Measurements from ENCODE around the gene HPD.

The HPD gene

DNA sequence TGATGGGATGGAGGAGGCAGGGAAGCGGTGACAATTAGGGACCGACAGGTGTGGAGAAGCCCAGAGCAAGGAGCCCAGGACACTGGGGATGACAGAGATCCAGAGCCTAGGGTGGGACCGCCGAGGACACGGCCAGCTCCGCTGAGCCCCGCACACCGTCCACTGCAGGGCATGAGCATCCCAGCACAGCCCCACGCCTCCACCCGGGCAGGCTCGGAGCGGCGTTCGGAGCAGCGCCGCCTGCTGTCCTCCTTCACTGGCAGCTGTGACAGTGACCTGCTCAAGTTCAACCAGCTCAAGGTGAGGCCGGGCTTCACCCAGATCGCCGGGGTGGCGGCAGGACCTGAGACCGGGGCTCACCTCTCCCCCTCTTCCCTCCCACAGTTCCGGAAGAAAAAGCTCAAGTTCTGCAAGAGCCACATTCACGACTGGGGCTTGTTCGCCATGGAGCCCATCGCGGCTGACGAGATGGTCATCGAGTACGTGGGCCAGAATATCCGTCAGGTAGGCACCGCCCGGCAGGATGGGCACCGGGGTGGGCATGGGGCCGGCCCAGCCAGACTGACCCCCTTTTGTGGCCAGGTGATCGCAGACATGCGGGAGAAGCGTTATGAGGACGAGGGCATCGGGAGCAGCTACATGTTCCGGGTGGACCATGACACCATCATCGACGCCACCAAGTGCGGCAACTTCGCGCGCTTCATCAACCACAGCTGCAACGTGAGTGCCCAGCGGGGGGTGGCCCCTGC lies 31.1 kb downstream of the HPD start:
- DNase-seq: no peak

DNA sequence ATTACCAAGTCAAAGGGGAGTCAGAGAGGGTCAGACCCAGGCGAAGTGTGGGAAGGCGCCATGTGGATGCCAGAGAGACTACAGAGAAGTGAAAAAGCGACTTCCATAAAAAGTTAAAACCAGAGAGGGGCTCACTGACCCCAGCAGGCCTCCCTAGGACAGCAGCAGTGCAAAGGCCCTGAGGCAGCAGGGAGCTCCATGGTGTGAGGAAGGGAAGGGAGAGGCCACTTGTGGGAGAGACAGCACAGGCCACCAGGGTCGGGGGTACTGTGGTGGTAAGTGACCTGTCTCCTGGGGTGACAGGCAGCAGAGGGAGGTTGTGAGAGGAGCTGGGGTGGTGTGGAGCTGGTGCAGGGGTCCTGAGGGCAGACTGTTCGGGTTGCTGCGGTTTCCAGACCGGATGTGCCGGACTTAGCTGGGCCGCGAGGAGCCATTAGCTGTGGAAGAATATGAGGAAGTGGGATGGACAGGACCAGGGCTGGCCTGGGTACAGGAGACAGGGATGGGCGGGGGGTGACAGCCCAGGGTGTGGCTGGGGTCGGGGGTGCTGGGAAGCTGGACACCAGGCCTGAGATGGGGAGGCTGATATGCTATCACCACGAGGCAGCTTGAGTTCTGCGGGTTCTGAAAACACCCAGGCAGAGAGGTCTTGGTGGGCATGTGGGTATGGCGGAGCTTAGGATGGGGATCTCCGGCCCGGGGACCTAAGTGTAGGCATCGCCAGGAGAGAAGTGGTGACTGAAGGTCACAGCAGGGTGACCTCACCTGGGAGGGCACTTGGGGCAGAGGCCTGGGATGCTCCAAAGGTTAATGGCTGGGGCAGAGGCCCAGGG lies 32.1 kb downstream of the HPD start:
- DNase-seq: no peak

- DNase-seq: no peak
Measured at GRCh38 chr12:121825041-121825523, 33.6 kb downstream of the HPD start.

DNA sequence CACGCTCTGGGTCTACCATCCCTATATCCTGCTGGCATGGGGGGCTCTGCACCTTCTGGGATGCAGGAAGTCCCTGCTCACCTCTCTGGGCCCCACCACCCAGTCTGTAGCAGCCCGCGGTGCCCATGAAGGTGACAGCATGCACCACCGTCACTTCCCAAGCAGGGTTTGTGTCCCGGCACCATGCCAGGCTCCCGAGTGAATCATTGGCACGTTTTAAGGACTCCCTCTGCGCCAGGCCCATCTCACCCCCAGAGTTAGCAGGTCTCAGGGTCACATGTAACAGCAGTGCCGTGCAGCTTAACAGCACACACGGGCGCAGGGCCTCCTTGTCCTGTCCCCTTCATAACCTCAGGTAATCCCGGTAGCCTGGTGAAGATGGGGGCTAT lies 34.9 kb downstream of the HPD start:
- no peak for DNase-seq

- DNase-seq: no peak
Measured at GRCh38 chr12:121823101-121823726, 35.4 kb downstream of the HPD start.

DNA sequence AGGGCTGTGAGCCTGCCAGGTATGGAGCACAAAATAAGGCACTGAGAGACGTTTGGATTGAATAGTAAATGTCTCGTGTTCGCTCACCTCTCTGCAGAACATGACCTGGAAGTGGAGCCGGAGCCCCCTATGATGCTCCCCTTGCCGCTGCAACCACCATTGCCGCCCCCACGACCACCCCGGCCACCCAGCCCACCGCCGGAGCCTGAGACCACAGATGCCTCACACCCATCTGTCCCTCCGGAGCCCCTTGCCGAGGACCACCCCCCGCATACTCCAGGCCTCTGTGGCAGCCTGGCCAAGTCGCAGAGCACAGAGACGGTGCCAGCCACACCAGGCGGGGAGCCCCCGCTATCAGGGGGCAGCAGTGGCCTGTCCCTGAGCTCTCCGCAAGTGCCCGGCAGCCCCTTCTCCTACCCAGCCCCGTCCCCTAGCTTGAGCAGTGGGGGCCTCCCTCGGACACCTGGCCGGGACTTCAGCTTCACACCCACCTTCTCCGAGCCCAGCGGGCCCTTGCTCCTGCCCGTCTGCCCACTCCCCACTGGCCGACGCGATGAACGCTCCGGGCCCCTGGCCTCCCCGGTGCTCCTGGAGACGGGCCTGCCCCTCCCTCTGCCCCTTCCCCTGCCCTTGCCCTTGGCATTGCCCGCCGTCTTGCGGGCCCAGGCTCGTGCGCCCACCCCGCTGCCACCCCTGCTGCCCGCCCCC lies 36.1 kb downstream of the HPD start:
- DNase-seq: no peak

DNA sequence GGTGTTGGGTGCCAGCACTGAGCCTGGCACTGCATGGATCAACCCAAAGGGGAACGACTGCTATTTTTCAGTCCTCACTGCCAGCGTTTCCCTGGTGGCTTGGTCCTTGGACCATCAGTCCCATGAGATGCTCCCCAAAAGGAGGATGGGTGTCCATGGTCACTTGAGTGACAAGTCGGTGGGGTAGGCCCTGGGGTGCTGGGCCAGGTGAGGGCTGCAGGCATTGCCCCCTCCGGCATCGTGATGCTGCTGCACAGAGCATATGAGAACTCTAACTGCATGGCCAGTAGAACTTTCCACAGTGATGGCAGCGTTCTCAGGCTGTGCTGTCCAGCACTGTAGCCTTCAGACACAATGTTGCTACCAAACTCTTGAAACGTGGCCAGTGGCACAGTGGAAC lies 38.6 kb downstream of the HPD start:
- no peak for DNase-seq

DNA sequence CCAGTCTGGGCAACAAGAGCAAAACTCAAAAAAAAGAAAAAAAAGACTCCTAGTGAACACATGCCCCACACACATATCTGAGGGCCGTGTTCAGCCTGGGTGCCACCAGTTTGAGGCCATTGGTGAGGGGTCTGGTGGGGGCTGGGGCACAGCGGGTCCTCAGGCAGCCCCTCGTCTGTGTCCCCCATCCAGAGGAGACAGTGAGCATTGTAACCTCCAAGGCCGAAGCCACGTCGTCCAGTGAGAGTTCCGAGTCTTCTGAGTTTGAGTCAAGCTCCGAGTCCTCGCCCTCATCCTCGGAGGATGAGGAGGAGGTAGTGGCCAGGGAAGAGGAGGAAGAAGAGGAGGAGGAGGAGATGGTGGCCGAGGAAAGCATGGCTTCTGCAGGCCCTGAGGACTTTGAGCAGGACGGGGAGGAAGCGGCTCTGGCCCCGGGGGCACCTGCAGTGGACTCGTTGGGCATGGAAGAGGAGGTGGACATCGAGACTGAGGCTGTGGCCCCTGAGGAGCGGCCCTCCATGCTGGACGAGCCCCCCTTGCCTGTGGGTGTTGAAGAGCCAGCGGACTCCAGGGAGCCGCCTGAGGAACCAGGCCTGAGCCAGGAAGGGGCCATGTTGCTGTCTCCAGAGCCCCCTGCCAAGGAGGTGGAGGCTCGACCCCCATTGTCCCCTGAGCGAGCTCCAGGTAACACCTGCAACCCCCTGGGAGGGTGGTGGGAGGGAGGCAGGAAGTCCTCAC lies 39.3 kb downstream of the HPD start:
- no peak for DNase-seq

DNA sequence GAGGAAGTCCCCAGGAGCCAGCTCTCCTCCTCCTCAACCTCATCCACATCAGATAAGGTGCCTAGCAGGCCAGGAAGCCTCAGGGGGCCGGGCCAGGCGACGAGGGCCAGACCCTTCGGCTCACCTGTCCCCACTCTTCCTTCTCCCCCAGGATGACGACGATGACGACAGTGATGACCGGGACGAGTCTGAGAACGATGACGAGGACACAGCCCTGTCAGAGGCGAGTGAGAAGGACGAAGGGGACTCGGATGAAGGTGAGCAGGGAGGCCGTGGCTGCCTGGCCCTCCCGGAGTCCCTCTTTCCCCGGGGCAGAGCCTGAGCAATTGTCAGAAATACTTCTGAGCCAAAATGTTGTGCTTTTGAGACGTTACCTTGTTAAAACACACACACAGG lies 41.0 kb downstream of the HPD start:
- no peak for DNase-seq

- DNase-seq: no peak
Measured at GRCh38 chr12:121816925-121817647, 41.6 kb downstream of the HPD start.

- DNase-seq: no peak
Measured at GRCh38 chr12:121815263-121815662, 43.4 kb downstream of the HPD start.

DNA sequence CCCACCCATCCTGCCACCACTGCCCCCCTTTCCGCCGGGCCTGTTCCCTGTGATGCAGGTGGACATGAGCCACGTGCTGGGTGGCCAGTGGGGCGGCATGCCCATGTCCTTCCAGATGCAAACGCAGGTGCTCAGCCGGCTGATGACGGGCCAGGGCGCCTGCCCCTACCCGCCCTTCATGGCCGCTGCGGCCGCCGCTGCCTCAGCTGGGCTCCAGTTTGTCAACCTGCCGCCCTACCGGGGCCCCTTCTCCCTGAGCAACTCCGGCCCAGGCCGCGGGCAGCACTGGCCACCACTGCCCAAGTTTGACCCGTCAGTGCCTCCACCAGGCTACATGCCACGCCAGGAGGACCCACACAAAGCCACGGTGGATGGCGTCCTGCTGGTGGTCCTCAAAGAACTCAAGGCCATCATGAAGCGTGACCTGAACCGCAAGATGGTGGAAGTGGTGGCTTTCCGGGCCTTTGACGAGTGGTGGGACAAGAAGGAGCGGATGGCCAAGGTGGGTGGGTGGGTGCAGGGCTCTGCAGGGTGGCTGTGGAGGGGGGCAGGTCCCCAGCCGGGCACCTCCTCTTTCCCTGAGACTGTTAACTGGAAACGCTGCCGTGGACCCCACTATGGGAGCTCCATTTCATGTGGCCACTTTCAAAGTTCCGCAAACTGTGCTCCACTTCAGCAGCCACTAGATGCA lies 44.1 kb downstream of the HPD start:
- no peak for DNase-seq

- no peak for DNase-seq
Measured at GRCh38 chr12:121813951-121814350, 44.7 kb downstream of the HPD start.

DNA sequence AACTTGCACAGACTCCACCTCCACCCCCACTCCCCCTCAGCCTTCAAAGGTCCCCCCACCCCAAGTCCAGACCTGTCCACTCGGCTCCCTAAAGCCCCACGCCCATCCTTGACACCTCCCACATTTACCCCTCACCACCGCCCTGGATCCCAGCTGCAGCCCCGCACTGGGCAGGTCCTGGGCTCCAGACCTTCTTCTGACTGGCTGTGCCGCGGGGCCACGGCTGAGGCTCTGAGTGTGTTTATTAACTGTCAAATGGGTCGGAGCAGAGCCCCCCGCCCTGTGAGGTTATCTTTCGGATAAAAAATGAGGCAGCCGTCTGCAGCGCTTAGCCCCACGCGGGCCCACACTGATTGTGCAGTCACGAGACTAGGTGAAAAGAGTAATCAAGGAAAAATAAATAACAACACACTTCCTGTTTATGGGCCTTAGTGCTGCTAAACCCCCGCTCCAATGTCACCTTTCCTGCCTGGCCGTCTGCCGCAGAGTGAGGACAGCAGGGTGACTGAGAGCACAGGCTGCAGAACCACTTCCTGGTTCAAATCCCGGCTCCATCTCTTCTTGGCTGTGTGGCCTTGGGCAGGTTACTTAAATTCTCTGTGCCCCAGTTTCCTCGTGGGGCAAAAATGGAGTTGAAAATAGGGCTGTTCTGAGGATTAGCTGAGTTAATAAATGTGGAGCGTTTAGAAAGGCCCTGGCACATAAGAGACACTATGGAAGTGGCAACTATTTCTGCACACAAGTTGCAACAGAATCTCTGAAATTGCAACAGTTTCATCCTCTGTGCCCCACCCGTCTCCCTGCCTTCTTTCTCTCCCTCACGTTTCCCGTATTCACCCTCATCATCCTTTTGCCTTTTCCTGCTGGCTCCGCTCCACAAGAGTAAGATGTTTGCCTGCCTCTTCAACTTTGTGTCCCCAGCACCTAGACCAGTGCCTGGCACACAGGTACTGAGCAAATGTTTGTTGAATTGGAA lies 45.5 kb downstream of the HPD start:
- no peak for DNase-seq

DNA sequence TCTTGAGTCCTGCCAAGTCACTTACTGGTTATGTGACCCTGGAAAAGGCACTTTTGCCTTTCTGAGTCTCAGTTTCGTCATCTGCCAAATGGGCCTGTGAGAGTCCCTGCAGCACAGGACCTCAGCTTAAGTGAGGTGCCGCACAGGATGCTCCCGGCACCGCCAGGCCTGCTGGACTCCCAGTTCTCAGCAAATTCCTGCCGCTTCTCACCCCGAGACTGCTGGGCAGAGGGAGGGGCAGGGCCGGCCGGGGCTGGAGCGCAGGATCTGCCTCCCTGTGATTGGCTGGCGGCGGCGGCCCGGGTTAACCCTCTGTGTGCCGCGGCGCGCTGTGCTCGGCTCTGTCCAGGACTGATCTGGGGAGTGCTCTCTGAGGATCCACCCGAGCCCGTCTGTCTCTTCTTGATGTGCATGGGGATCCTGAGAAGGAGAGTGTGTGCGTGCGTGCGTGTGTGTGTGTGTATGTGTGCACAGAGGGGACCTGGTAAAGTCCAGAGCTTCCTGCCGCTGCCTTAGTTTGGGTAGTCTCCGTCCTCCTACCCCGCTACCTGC lies 46.3 kb downstream of the HPD start:
- peak; percentile 81 for DNase-seq

DNA sequence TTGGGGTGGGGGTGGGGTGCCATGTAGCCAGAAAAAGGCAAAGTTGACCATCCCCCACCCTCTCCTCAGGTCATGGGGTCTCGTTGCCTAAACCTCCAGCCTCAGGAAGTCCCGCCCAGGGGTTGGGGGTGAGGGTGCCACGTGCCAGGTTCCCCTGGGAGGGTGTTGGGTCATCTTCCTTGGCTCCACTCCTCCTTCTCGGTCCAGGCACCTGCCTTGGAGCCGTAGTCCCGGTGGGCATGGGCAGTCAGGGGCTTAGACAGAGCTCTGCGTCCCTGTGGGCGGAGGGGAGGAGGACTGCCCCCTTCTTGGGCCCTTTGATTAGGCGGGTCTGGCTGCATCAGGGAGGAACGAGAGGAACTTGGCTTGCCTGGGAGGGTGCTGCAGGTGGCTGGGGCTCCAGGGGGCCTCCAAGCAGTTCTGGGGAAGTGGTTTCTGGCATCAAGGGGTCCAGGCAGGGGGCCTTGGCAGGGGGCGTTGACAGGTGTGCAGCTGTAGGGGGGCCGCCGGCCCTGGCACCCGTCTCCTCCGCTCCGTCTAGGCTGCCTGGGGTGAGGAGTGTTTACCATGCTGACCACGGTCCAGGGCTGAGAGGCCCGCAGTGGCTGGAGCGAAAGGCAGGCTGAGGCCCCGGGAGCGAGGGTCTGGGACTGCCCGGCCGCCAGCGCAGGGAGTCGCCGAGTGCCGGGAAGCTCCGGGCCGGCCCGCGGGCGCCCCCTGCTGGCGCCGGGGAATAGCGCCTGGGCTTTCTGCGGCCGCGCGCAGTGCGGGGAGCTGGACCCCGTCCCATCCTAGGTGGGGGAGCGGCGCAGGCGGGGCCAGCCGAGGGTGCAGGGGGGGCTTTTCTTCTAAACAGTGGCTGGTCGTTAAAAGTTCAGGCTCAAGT lies 47.0 kb downstream of the HPD start:
- DNase-seq: peak; percentile 75

GRCh38 chr12:121810833-121811433 lies 47.7 kb downstream of the HPD start:
- no peak for DNase-seq

- no peak for DNase-seq
Measured at GRCh38 chr12:121810234-121810817, 48.3 kb downstream of the HPD start.

All from NCI-H510A treated with DMSO at 0.1 percent for 48 hours (cell line).